Astrocyte of the hippocampus (primary cell): ENCODE measurements around the gene SPDEF.

ENCODE experiments used
- DNase-seq: peaks from one replicate; pipeline ENCODE4 v3.0.0; 2011; ENCODE audit warnings: low read depth, low spot score

The SPDEF gene

DNA sequence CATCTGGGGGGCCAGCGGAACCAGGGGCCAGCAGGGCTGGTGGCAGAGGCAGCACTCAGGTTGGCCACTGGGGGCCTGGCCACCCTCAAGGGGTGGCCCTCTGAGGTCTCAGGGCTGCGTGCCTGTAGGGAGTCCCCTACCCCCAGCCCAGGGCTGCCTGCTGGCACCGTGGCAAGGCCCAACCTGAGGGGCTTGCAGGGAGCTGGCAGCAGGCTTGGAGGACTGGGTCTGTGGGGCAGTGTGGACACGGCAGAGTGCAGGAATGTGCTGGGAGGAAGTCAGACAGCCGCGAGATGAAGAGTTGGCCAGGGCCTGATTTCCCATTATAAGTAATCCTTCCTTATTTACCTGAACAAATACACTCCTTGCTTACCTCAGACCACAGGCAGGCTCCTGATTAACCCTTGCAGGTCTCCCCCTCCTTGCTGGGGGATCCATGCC lies at the start of gene SPDEF:
Gene SPDEF (minus strand): TSS at position 299 of the 441 bp plus-strand sequence. CDS start 11,874 bp downstream, outside the sequence.
- peak; percentile 29 for DNase-seq

DNA sequence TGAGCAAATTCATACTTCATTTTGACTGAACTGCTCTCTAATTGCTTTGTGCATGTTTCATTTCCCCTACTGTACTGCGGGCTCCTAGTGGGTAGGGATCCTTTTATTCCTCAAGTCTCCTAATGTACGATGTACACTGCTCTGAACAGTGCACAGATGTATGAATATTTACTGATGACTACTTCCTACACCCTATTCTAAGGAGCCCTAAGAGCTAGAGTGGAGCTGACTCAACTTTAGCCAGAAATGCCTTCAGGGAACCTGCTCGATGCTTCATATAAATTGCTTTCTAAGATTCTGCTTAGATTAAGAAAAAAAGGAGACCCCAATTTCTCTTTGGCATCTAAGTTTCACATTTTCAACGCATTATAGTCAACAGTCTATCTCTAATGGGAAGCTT lies 47.6 kb upstream of the SPDEF start:
- DNase-seq: no peak

GRCh38 chr6:34602318-34603111 lies 46.4 kb upstream of the SPDEF start:
- DNase-seq: peak; percentile 8

DNA sequence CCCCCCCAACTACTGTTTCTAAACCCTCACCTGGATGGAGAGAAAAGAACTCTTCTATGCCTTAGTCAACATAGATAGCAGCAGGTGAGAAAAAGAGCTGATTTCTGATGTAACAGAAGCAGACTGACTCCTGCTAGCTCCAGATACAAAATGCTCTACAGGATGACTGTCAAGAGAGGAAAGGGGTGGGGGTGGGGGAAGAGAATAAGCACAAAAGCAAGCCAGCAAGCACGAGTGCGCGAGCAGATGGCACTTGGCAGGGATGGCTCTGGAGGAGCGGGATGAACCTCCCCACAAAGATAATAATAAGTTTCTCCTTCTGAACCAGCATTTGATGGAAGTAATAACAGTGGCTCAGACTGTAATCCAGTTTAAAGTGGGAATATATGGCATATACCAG lies 45.6 kb upstream of the SPDEF start:
- no peak for DNase-seq

DNA sequence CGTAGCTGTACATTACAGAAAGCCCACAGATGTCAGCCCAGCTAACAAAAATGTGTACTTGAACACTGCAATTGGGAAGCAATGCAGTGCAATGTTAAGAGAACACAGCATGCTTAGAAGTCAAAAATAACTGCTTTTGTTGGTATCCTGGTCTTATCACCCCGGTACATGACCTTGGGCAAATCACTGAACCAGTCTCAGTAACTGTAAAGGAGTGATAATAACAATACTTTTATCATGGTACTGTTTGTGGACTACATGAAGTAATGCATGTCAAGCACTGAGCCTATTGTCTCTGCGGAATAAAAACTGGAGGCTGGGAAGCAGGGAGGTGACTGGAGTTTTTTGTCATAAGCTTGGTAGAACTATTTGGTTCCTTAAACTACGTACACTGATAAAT lies 44.7 kb upstream of the SPDEF start:
- DNase-seq: no peak

DNA sequence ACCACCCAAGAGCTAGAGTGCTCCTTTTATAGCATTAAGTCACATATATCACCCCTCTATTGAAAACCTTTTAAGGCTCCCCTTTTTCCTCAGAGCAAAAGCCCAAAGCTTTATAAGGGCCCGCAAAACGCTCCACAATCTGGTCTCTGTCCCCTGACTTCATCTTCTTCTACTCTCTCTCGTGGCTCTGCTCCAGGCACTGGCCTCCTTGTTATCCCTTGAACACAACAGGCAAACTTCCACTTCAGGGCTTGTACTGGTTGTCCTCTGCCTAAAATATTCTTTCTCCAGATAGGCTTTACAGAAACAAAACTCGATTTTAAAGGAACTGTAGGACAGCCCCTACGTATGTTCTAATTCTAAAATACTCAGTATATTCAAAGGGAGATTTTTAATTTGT lies 44.0 kb upstream of the SPDEF start:
- no peak for DNase-seq

DNA sequence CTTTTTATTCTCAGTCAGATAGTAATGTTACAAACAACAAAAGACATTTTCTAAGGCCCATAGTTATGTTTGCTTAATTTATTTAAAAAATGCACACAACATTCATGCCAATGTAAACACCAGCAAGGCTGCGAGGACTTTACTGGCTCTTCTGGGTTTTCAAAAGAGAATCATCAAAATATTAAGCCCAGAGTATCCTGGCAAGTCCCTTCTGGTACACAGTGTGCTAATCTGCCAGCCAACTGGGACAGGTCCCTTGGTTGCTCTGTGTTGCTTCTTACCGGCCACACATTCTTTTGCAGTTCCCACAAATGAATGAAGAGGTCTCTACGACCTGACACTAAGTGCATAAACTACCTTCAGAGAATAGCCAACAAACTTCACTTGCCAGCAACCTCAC lies 42.6 kb upstream of the SPDEF start:
- DNase-seq: peak; percentile 31

GRCh38 chr6:34597605-34598353 lies 41.6 kb upstream of the SPDEF start:
- no peak for DNase-seq

DNA sequence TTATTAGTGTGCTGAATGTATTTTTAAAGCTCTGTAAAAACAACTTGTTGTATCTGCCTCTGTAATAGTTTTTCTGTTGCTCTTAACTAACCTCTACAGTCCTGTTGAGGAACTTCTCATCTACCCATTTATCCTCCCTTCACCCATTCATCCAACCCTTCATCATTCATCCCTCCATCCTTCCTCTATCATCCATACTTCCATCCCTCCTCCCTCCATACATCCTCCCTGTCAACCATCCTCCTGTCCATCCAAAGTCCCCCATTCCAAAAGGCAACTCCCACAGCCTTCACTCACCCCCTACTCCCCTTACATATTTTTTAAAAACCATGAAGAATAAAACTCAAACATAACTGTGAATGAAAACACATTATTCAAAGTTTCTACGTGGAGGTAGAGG lies 40.7 kb upstream of the SPDEF start:
- no peak for DNase-seq

GRCh38 chr6:34595332-34596184 lies 39.4 kb upstream of the SPDEF start:
- no peak for DNase-seq

DNA sequence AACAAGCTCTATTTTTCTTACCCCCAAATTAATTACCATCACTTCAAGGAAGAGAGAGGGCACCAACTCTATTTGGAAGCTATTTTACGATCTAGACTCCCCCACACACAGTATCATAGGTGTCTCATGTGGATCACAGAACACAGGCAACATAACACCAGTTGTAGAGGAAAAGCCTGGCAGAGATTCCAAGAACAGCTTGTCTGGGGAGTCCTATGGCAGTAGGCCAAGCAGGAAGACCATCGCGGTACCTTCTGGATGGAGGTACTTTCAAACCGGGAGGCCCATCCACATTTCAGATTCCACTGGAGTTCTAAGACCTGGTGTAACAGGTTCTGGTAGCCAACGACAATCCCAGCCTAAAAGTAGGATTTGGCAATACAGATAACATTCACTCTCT lies 37.6 kb upstream of the SPDEF start:
- DNase-seq: no peak

GRCh38 chr6:34592208-34592952 lies 36.3 kb upstream of the SPDEF start:
- DNase-seq: no peak

DNA sequence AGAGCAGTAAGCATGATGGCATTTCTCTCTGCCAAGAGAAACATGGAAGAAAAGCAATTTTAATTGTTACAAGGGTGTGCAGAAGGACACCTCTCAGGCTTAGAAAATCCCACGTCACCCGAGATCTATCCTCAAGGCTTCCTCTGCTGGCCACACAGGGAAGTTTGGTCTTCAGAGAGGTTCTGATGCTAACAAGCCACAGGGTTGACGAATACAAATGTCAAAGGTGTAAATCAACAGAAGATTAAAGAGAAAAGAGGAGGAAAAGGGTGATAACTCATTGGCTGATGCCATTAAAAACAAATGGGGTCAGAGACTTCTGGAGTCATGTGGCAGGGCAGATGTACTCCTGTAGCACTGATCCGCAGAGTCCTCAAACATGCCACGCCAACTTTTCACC lies 33.6 kb upstream of the SPDEF start:
- DNase-seq: no peak

DNA sequence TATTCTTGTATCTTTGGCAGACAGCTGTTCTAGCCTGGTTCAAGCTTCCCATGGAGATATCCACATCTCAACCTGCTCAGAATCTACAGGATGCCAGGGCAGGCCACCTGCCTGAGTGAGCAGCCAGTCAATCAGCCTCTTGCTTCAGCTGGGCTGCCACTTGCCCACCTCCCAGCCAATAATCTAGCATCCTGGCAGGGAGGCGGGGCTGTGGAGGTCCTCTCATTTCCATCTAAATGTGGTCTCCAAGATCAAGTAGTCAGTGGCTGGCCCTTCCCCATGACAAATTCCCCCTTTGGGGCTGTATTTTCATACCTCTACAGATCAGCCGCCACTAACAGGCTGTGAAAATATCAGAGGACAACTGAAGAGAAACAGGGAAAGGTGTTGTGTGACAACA lies 33.0 kb upstream of the SPDEF start:
- DNase-seq: no peak

DNA sequence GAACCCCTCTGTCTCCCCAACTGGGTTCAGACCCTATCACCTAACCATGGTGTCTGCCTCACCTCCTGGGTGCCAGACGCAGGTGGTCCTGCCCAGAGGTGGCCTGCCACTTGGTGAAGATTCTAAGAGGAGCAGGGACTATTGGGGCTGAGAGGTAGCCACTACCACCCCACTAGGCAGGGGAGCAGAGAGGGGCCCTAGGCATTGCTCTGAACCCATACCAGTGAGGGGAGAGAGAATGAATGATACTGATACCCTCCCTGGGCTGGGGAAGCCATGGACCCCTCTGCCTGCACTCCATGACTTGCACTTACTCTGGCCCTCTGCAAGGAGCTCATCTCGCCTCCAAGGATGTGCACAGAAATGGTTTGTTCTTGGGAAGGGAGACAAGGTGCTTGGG lies 31.7 kb upstream of the SPDEF start:
- no peak for DNase-seq

GRCh38 chr6:34587325-34587724 lies 31.2 kb upstream of the SPDEF start:
- DNase-seq: no peak

- no peak for DNase-seq
These were observed 30.4 kb upstream of the SPDEF start for GRCh38 chr6:34586327-34587040.

DNA sequence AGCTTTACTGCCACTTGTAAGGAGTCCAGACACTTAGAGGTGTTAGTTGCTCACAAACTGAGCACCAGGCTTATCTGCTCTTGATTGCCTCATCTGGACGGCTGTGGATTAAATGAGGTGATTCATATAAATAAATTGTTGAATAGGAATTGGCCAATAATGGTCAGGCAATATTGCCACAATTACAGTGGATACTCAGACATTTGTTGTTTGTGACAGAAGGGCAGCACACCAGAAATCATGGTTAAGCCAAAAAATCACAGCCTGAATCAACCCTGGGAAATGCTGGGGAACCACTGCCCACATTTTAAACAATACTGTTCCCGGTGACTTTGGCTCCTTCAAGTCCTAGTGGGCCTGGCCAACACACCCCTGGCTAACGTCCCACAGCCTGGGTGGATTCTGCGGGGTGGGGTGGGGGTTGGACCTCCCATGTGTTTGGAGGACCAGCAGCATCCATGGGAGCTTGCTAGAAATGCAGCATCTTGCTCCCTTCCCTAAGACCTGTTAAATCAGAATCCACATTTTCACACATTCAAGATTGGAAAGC lies 29.5 kb upstream of the SPDEF start:
- DNase-seq: peak; percentile 36

DNA sequence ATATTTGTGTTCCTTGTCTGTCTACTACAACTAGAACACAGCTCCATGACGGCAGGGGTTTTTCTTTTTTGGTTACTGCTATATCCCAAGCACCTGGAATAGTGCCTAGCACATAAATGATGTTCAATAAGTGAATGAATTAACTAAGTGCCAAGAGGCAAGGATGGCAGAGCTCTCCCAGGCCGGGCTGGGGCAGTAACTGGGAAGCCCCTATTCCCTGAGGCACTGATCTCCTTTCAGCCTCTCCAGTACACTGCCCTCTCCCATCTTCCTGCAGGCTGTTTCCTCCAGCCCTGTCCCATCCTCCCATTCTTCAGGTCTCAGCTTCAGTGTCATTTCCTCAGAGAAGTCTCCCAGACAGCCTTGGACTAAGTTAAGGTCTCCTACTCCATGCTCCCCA lies 29.0 kb upstream of the SPDEF start:
- DNase-seq: no peak

DNA sequence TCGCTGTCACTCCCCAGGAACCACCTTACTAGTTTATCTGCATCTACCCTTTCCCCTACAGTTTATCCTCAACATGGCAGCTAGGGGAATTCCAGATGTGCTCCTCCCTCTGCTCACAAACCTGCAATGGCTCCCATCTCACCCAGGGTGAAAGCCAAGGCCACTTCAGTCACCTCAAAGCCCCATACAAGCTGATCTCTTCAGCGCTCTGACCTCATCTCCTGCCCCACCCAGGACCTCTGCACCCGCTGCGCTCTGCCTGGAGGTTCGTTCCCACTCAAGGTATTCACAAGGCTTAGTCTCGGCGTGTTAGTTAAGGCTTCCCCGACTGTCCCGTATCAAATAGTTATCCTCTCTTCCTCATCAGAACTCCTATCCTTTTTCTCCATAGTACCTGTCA lies 28.6 kb upstream of the SPDEF start:
- no peak for DNase-seq
